ENCODE measurements around the gene WASHC2C. TPM values are rescaled to one million over a fixed set of nuclear protein-coding genes. Genes with fewer than 3 reads are reported as not detected.
"Not testable (repeated sequence)": the region's sequence is repeated elsewhere in the genome, so short reads cannot be mapped to it uniquely, and the experiment has no call there.

The WASHC2C gene
- total and polyA plus RNA-seq, 2 experiments from 2014 or later: 22.5 to 22.9 TPM

- Histone ChIP-seq H3K27me3 (no peaks in the 10 kb centered on the region), H3K9me3 (ENCODE audit: low read depth) (no peaks in the 10 kb centered on the region), H3K36me3 (no peaks in the 10 kb centered on the region), H3K4me1 (ENCODE audit: low read depth) (no peaks in the 10 kb centered on the region), H3K27ac (no peak overlapping the region), H3K4me3 (no peak overlapping the region)
- TF ChIP-seq, protein P1, sequence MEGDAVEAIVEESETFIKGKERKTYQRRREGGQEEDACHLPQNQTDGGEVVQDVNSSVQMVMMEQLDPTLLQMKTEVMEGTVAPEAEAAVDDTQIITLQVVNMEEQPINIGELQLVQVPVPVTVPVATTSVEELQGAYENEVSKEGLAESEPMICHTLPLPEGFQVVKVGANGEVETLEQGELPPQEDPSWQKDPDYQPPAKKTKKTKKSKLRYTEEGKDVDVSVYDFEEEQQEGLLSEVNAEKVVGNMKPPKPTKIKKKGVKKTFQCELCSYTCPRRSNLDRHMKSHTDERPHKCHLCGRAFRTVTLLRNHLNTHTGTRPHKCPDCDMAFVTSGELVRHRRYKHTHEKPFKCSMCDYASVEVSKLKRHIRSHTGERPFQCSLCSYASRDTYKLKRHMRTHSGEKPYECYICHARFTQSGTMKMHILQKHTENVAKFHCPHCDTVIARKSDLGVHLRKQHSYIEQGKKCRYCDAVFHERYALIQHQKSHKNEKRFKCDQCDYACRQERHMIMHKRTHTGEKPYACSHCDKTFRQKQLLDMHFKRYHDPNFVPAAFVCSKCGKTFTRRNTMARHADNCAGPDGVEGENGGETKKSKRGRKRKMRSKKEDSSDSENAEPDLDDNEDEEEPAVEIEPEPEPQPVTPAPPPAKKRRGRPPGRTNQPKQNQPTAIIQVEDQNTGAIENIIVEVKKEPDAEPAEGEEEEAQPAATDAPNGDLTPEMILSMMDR (IDR thresholded peaks at IDR 0.05; ENCODE audit: low read depth, low read length): no peak
- DNase-seq (ENCODE audit: low read depth in 1 of 2, low spot score in 1 of 2): no peak
These were observed 90.8 kb downstream of the WASHC2C start for GRCh38 chr10:45817912-45818311.

DNA sequence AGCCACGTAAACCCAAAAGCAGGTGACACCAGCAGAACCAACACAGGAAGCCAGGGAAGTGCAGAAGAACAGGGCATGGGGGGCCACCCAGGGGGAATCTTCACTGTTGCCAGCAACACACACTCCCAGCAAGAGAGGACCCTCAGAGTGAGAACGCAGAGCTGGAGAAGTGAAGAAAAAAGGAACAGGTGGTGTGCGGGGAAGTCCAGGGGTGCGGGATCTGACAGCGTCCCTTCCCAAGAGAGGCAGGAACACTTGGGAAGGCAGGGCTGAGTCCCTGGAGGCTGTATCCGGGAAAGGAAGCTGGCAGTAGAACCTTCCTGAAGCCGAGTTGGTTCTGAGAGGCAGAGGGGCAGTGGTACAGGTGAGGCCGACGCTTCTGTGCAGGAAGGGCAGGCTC lies 92.5 kb downstream of the WASHC2C start:
- H3K9me3 ChIP-seq (ENCODE audit: low read depth): no peaks in the 10 kb centered on the region
- H3K4me3 ChIP-seq: no peak overlapping the region
- DNase-seq (ENCODE audit: low read depth in 1 of 2, low spot score in 1 of 2): no peak
- no peak overlapping the region for H3K27ac ChIP-seq
- H3K36me3 ChIP-seq: no peaks in the 10 kb centered on the region
- H3K27me3 ChIP-seq: no peaks in the 10 kb centered on the region
- no peaks in the 10 kb centered on the region for H3K4me1 ChIP-seq (ENCODE audit: low read depth)
- TF ChIP-seq, protein P1 (IDR thresholded peaks at IDR 0.05; ENCODE audit: low read depth, low read length): no peak

GRCh38 chr10:45820107-45820830 lies 93.2 kb downstream of the WASHC2C start:
- not testable (repeated sequence) for H3K4me1 ChIP-seq (ENCODE audit: low read depth); H3K27me3 ChIP-seq; H3K4me3 ChIP-seq; DNase-seq (ENCODE audit: low read depth in 1 of 2, low spot score in 1 of 2); H3K27ac ChIP-seq; H3K36me3 ChIP-seq; H3K9me3 ChIP-seq (ENCODE audit: low read depth)

GRCh38 chr10:45822918-45823317 lies 95.9 kb downstream of the WASHC2C start:
- H3K27me3 ChIP-seq; H3K4me3 ChIP-seq; H3K27ac ChIP-seq; H3K36me3 ChIP-seq; H3K4me1 ChIP-seq (ENCODE audit: low read depth); DNase-seq (ENCODE audit: low read depth in 1 of 2, low spot score in 1 of 2); H3K9me3 ChIP-seq (ENCODE audit: low read depth): not testable (repeated sequence)

Other genes starting within 250 kb of the WASHC2C start
- 21.0 and 21.7 TPM in 2 replicates for gene ZFAND4, start 54.5 kb upstream of the WASHC2C start, total RNA-seq
- 9.6 and 14.5 TPM in 2 replicates for gene ZFAND4, start 54.5 kb upstream of the WASHC2C start, polyA plus RNA-seq
- gene AGAP4, start 120.2 kb downstream of the WASHC2C start, total RNA-seq: 21.8 and 22.3 TPM in 2 replicates
- gene AGAP4, start 120.2 kb downstream of the WASHC2C start, polyA plus RNA-seq: 13.6 and 17.2 TPM in 2 replicates
- gene TIMM23, start 245.2 kb downstream of the WASHC2C start, total RNA-seq: 92.6 and 96.2 TPM in 2 replicates
- 140 and 150 TPM in 2 replicates for gene TIMM23, start 245.2 kb downstream of the WASHC2C start, polyA plus RNA-seq

Measured in cardiac muscle cell (in vitro differentiated cells and primary cell).